Breast epithelium (tissue), 3 donors: ENCODE data around the gene SLC23A3.

Experiments used
- POLR2A ChIP-seq: fragments of 450-650 bp; IDR thresholded peaks from one replicate; pipeline ENCODE4 v1.6.1; 2016; ENCODE audit warnings: antibody characterized with exemption, mild to moderate bottlenecking, moderate library complexity
- POLR2AphosphoS5 ChIP-seq, 3 donors: sonication (generic); formaldehyde crosslinking; IDR thresholded peaks; one replicate each; pipeline ENCODE4 v1.6.1; 2017; ENCODE audit warnings: antibody characterized with exemption in 3 of 3
- TF ChIP-seq, protein P1 (sequence below), 3 donors: fragments of 450-650 bp; IDR thresholded peaks; one replicate each; pipeline ENCODE4 v1.5.1; 2016 to 2017; ENCODE audit warnings: antibody characterized with exemption in 3 of 3, mild to moderate bottlenecking in 3 of 3, moderate library complexity in 3 of 3

DNA sequence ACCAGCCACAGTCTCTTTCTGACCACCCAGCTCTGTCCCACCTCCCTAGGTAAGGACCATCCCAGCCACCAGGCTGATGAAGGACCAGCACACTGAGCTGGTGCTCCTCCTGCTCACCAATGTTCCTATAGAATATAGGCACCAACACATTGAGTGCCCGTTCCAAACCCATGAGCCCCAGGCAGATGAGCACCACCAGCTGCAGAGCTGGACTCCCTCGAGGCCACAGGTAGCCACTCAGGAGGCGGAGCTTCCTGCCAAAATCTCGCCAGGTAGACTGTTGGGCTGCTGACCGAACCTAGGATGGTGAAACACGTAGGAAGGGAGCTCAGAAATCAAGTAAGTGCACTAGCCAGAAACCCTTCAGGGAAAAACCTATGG lies 46.7 kb upstream of the SLC23A3 start:
- no peak for TF ChIP-seq POLR2AphosphoS5 (IDR thresholded peaks at IDR 0.05)
- TF ChIP-seq, protein P1, sequence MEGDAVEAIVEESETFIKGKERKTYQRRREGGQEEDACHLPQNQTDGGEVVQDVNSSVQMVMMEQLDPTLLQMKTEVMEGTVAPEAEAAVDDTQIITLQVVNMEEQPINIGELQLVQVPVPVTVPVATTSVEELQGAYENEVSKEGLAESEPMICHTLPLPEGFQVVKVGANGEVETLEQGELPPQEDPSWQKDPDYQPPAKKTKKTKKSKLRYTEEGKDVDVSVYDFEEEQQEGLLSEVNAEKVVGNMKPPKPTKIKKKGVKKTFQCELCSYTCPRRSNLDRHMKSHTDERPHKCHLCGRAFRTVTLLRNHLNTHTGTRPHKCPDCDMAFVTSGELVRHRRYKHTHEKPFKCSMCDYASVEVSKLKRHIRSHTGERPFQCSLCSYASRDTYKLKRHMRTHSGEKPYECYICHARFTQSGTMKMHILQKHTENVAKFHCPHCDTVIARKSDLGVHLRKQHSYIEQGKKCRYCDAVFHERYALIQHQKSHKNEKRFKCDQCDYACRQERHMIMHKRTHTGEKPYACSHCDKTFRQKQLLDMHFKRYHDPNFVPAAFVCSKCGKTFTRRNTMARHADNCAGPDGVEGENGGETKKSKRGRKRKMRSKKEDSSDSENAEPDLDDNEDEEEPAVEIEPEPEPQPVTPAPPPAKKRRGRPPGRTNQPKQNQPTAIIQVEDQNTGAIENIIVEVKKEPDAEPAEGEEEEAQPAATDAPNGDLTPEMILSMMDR (IDR thresholded peaks at IDR 0.05), result no peak
- TF ChIP-seq POLR2A, result no peak
